KBM-7 (cell line): Measurements from ENCODE around the gene FAM89A.

ENCODE experiments used
- DNase-seq: peaks from one replicate; pipeline ENCODE4 v3.0.0-alpha.2; 2015
- in situ Hi-C: fragments of 300-500 bp; cut with MboI; formaldehyde crosslinking; loops from 2 replicates; pipeline ENCODE4 v1.14.3; 2020; ENCODE audit warnings: low sequenced_read_pairs, low pct_unique_long_range_greater_than_20kb, mixed read lengths

FAM89A gene

GRCh38 chr1:230977761-230978490 is 62.1 kb downstream of the FAM89A start:
- in situ Hi-C loops = no loop called here
- DNase-seq = peak; percentile 43

GRCh38 chr1:230976825-230977747 is 63.0 kb downstream of the FAM89A start:
- DNase-seq = peak; percentile 43

GRCh38 chr1:230976360-230976759 is 63.7 kb downstream of the FAM89A start:
- no peak for DNase-seq
- in situ Hi-C loops = no loop called here

More at GRCh38 chr1:230976825-230977747, 63.0 kb downstream of the FAM89A start:
- in situ Hi-C loops = no loop called here

- in situ Hi-C loops = no loop called here
- DNase-seq = no peak
Measured at GRCh38 chr1:230975636-230976035, 64.4 kb downstream of the FAM89A start.

- in situ Hi-C loops = no loop called here
- peak; percentile 79 for DNase-seq
Measured at GRCh38 chr1:230972855-230973271, 67.2 kb downstream of the FAM89A start.

- in situ Hi-C loops = no loop called here
- no peak for DNase-seq
Measured at GRCh38 chr1:230971771-230972170, 68.3 kb downstream of the FAM89A start.

- DNase-seq = no peak
- in situ Hi-C loops = no loop called here
Measured at GRCh38 chr1:230970432-230970831, 69.6 kb downstream of the FAM89A start.
